ENCODE data around the gene MOB3A.

Gene MOB3A

GRCh38 chr19:2044709-2045500 is 51.2 kb downstream of the MOB3A start:
- no peak overlapping the region for H3K4me3 ChIP-seq (ENCODE audit: control insufficient read depth, low read depth, low read length)
- no peak for TF ChIP-seq CTCF (IDR thresholded peaks at IDR 0.05; ENCODE audit: control insufficient read depth, insufficient read depth, low read depth, low read length, missing control alignments)
- no peak for DNase-seq (ENCODE audit: low read depth)

DNA sequence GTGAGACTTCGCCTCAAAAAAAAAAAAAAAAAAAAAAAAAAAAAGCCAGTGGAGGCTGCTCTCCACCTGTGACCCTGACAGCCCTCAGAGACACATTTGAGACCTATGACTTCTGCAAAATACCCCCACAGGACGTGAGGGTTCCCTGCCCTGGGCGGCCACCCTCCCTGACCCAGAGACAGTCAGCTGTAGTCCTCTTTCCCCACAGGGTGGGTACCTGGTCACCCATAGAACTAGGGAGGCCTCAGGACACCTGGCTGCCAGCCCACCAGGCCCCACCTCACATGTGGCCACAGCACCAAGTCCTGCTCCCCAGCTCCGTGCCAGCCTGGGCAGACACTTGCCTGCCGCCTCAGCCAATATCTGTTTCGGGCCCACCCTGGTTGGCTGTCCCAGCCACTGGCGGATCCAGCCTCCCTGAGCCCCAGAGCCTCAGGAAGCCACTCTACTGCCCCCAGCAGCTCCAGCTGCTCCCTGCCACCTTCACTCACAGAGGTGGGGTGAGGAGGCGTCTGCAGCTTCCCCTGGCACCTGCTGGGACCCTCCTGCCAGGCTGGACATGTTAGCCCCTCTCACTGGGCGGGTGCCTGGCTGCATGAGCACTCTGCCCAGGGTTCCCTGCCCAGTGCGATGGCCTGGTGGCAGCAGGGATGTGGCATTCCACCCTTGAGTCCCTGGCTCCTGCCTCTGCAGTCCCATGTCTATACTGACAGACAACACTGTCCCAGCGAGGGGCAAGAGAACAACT is 52.0 kb downstream of the MOB3A start:
- H3K4me3 ChIP-seq (ENCODE audit: control insufficient read depth, low read depth, low read length): no peak overlapping the region
- no peak for TF ChIP-seq CTCF (IDR thresholded peaks at IDR 0.05; ENCODE audit: control insufficient read depth, insufficient read depth, low read depth, low read length, missing control alignments)
- DNase-seq (ENCODE audit: low read depth): no peak

DNA sequence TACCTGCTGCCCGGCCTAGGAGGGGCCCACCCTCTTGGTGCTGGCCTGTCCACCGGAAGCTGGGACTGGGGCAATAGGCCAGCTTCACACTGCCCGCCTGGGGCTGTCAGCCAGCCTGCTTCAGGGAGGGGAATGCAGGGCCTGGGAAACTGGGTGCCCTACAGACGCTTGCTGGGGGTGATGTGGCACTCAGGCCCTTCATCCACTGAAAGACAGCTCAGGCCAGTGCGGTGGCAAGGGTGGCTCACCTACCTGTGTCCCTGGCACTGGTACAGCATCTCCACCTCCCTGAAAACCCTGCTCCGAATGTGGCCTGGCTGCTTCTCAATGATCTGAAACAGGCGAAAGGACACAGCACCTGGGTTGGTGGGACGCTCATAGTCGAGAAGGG is 52.9 kb downstream of the MOB3A start:
- no peak for TF ChIP-seq CTCF (IDR thresholded peaks at IDR 0.05; ENCODE audit: control insufficient read depth, insufficient read depth, low read depth, low read length, missing control alignments)
- no peak overlapping the region for H3K4me3 ChIP-seq (ENCODE audit: control insufficient read depth, low read depth, low read length)
- DNase-seq (ENCODE audit: low read depth): no peak

DNA sequence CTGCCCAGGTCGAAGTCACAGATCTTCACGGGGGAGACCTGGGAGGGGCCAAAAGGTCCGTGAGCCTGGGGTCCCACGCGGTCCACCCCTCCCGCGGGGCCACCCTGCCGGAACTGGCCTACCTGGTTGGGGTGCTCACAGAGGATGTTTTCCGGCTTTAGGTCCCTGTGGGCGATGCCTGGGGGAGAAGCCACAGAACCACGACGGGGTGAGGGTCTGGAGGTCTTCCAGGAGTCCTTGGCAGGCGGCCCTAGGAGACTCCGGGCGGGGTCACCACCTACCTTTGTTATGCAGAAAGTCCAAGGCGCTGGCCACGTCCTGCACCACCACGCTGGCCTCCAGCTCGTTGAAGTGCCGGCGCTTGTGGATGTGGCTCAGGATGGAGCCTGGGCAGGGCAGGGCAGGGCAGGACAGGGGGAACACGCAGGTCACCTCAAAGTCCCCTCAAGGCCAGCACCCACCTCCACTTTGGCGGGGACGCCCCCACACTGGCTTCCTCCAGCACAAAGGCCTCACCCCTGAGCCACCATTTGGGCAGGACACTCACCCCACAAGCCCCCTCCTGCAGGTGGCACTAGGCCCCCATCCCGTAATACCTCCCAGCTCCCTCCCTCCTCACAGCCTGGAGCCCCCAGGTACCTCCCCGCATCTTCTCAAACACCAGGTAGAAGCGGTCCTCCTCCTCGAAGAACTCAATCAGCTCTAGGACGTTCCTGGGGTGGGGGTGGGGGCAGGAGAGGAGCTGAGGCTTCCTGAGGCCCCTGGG is 53.5 kb downstream of the MOB3A start:
- no peak for TF ChIP-seq CTCF (IDR thresholded peaks at IDR 0.05; ENCODE audit: control insufficient read depth, insufficient read depth, low read depth, low read length, missing control alignments)
- no peak for DNase-seq (ENCODE audit: low read depth)
- no peak overlapping the region for H3K4me3 ChIP-seq (ENCODE audit: control insufficient read depth, low read depth, low read length)

DNA sequence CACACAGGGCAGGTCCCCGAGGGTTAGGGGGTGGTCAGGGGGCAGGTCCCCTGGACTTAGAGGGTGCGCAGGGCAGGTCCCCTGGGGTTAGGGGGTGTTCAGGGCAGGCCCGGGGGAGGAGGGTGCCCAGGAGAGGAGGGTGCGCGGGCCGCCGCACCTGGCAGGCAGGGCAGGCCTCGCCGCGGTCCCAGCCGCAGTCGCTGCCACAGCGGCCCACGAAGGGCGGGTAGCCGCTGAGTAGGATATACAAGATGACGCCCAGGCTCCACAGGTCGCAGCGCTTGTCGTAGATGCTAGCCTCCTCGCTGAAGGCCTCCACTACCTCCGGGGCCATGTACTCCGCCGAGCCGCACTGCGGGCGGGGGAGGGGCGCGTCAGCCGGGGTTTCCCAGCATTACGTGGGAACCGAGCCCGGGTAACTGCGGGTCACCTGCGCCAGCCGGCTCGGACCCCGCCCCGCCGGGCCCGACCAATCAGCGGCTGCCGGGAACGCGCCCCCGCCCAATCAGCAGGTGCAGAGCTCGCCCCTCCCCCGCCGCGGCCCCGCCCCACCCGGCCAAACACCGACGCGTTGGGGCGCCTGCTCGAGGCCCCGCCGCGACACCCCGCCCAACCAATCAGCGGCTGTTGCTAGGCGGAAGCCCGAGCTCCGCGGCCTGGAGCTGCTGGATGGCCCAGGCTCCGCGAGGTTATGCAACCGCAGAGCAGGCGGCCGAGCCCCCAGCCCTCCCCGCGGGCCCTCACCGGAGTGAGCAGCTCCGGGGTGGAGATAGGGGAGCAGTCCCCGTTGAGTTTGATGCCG is 54.2 kb downstream of the MOB3A start:
- no peak for TF ChIP-seq CTCF (IDR thresholded peaks at IDR 0.05; ENCODE audit: control insufficient read depth, insufficient read depth, low read depth, low read length, missing control alignments)
- H3K4me3 ChIP-seq (ENCODE audit: control insufficient read depth, low read depth, low read length): no peak overlapping the region
- no peak for DNase-seq (ENCODE audit: low read depth)

GRCh38 chr19:2041433-2041682 is 54.8 kb downstream of the MOB3A start:
- no peak overlapping the region for H3K4me3 ChIP-seq (ENCODE audit: control insufficient read depth, low read depth, low read length)
- no peak for DNase-seq (ENCODE audit: low read depth)
- TF ChIP-seq CTCF (IDR thresholded peaks at IDR 0.05; ENCODE audit: control insufficient read depth, insufficient read depth, low read depth, low read length, missing control alignments): no peak

Data from AG09309 (cell line).